ENCODE results near the gene CDKL4.
"Not testable (repeated sequence)": the region's sequence is repeated elsewhere in the genome, so short reads cannot be mapped to it uniquely, and the experiment has no call there.

CDKL4 gene

GRCh38 chr2:39217192-39217550 lies 26.6 kb downstream of the CDKL4 start:
- TF ChIP-seq CTCF (conservative IDR thresholded peaks at IDR 0.05) = no peak
- H3K27ac ChIP-seq = peak overlapping the region; percentile 47

- peak overlapping the region; percentile 47 for H3K27ac ChIP-seq
- TF ChIP-seq CTCF (conservative IDR thresholded peaks at IDR 0.05) = no peak
Observed at GRCh38 chr2:39216346-39217191, 27.2 kb downstream of the CDKL4 start.

- no peak overlapping the region for H3K27ac ChIP-seq
- TF ChIP-seq CTCF (conservative IDR thresholded peaks at IDR 0.05) = no peak
Observed at GRCh38 chr2:39215545-39215944, 28.2 kb downstream of the CDKL4 start.

GRCh38 chr2:39213015-39213414 lies 30.8 kb downstream of the CDKL4 start:
- H3K27ac ChIP-seq = no peak overlapping the region
- no peak for TF ChIP-seq CTCF (conservative IDR thresholded peaks at IDR 0.05)

GRCh38 chr2:39210846-39211245 lies 32.9 kb downstream of the CDKL4 start:
- no peak for TF ChIP-seq CTCF (conservative IDR thresholded peaks at IDR 0.05)
- H3K27ac ChIP-seq = no peak overlapping the region

- no peak for TF ChIP-seq CTCF (conservative IDR thresholded peaks at IDR 0.05)
- no peak overlapping the region for H3K27ac ChIP-seq
Observed at GRCh38 chr2:39203382-39203781, 40.4 kb downstream of the CDKL4 start.

- H3K27ac ChIP-seq = no peak overlapping the region
- no peak for TF ChIP-seq CTCF (conservative IDR thresholded peaks at IDR 0.05)
Observed at GRCh38 chr2:39202639-39203369, 41.0 kb downstream of the CDKL4 start.

- H3K27ac ChIP-seq = not testable (repeated sequence)
Observed at GRCh38 chr2:39197003-39197402, 46.8 kb downstream of the CDKL4 start.

Measured in VCaP (cell line).